Stimulated activated memory B cell treated with anti-CD40 and anti-IgM and Interleukin-4, amounts not matched to agents 10 μg/mL and 1 μg/mL and 100 μg/mL, for 72 hours (primary cell): Measurements from ENCODE around the gene SSX1.
"Not testable (repeated sequence)": the region's sequence is repeated elsewhere in the genome, so short reads cannot be mapped to it uniquely, and the experiment has no call there.

Experiments used
- ATAC-seq: fragments of 150-1000 bp; cut with Tn5 transposase; 2 replicates; pipeline ENCODE4 v1.10.0; 2021
- H3K27ac Mint-ChIP-seq: one replicate; pipeline ENCODE4 v1.8.0; 2022; ENCODE audit warnings: mild to moderate bottlenecking, mixed read lengths
- H3K27me3 Mint-ChIP-seq: one replicate; pipeline ENCODE4 v1.8.0; 2022; ENCODE audit warnings: mixed read lengths
- H3K36me3 Mint-ChIP-seq: one replicate; pipeline ENCODE4 v1.8.0; 2022; ENCODE audit warnings: mixed read lengths
- H3K4me1 Mint-ChIP-seq: one replicate; pipeline ENCODE4 v1.8.0; 2022; ENCODE audit warnings: mixed read lengths
- H3K4me3 Mint-ChIP-seq: one replicate; pipeline ENCODE4 v1.8.0; 2022; ENCODE audit warnings: mild to moderate bottlenecking, moderate library complexity, mixed read lengths
- H3K9me3 Mint-ChIP-seq: one replicate; pipeline ENCODE4 v1.8.0; 2022; ENCODE audit warnings: mixed read lengths

SSX1 gene

GRCh38 chrX:48255062-48255796, at the start of gene SSX1:
TSS of gene SSX1 (plus strand) at chrX:48255392. CDS start at chrX:48257242, 1,850 bp downstream.
- H3K9me3 Mint-ChIP-seq = not testable (repeated sequence)

GRCh38 chrX:48214341-48214740, 40.9 kb upstream of the SSX1 start:
- not testable (repeated sequence) for H3K36me3 Mint-ChIP-seq, H3K4me3 Mint-ChIP-seq, H3K27ac Mint-ChIP-seq, H3K9me3 Mint-ChIP-seq, ATAC-seq, H3K4me1 Mint-ChIP-seq
- peaks cover 13% of the 10 kb centered on the region for H3K27me3 Mint-ChIP-seq

More at GRCh38 chrX:48255062-48255796, at the start of gene SSX1:
- not testable (repeated sequence) for H3K4me1 Mint-ChIP-seq, H3K27ac Mint-ChIP-seq, H3K36me3 Mint-ChIP-seq, H3K4me3 Mint-ChIP-seq, ATAC-seq, H3K27me3 Mint-ChIP-seq

- H3K9me3 Mint-ChIP-seq, ATAC-seq, H3K4me1 Mint-ChIP-seq, H3K27ac Mint-ChIP-seq, H3K36me3 Mint-ChIP-seq, H3K27me3 Mint-ChIP-seq, H3K4me3 Mint-ChIP-seq: not testable (repeated sequence)
Observed at GRCh38 chrX:48224196-48224595, 31.0 kb upstream of the SSX1 start.

GRCh38 chrX:48252945-48253344, 2.2 kb upstream of the SSX1 start:
- not testable (repeated sequence) for H3K9me3 Mint-ChIP-seq, H3K4me1 Mint-ChIP-seq, H3K27me3 Mint-ChIP-seq, H3K36me3 Mint-ChIP-seq, H3K27ac Mint-ChIP-seq, H3K4me3 Mint-ChIP-seq
- peak; percentile 53 for ATAC-seq

- H3K36me3 Mint-ChIP-seq, H3K9me3 Mint-ChIP-seq, H3K27ac Mint-ChIP-seq, H3K27me3 Mint-ChIP-seq, H3K4me3 Mint-ChIP-seq, ATAC-seq, H3K4me1 Mint-ChIP-seq: not testable (repeated sequence)
Observed at GRCh38 chrX:48274365-48274764, 19.2 kb downstream of the SSX1 start.

- Mint-ChIP-seq H3K4me1 (no peaks in the 10 kb centered on the region), H3K4me3 (no peak overlapping the region), H3K9me3 (no peaks in the 10 kb centered on the region), H3K36me3 (no peaks in the 10 kb centered on the region), H3K27me3 (peaks cover 7% of the 10 kb centered on the region), H3K27ac (no peak overlapping the region)
- ATAC-seq = no peak
Observed at GRCh38 chrX:48278958-48279357, 23.8 kb downstream of the SSX1 start.

GRCh38 chrX:48280729-48281128, 25.5 kb downstream of the SSX1 start:
- not testable (repeated sequence) for H3K27ac Mint-ChIP-seq, H3K36me3 Mint-ChIP-seq, H3K4me1 Mint-ChIP-seq, H3K9me3 Mint-ChIP-seq, ATAC-seq, H3K4me3 Mint-ChIP-seq, H3K27me3 Mint-ChIP-seq

- no peaks in the 10 kb centered on the region for H3K36me3 Mint-ChIP-seq
- no peaks in the 10 kb centered on the region for H3K4me1 Mint-ChIP-seq
- H3K27me3 Mint-ChIP-seq = no peaks in the 10 kb centered on the region
- ATAC-seq = no peak
- H3K27ac Mint-ChIP-seq = no peak overlapping the region
- H3K4me3 Mint-ChIP-seq = no peak overlapping the region
- H3K9me3 Mint-ChIP-seq = no peaks in the 10 kb centered on the region
Observed at GRCh38 chrX:48306175-48306574, 51.0 kb downstream of the SSX1 start.

GRCh38 chrX:48313996-48314395, 58.8 kb downstream of the SSX1 start:
- not testable (repeated sequence) for H3K4me1 Mint-ChIP-seq, H3K9me3 Mint-ChIP-seq, H3K36me3 Mint-ChIP-seq, H3K27me3 Mint-ChIP-seq, ATAC-seq, H3K4me3 Mint-ChIP-seq, H3K27ac Mint-ChIP-seq
